Lower lobe of right lung (tissue), 2 donors: ENCODE data around the gene GRIA4. TPM values are rescaled to one million over a fixed set of nuclear protein-coding genes. Genes with fewer than 3 reads are reported as not detected.

Experiments
- ATAC-seq, 2 donors: fragments of 200-7000 bp; cut with Tn5 transposase; one replicate each; pipeline ENCODE4 v1.9.1; 2020 to 2022; ENCODE audit warnings: mild to moderate bottlenecking in 2 of 2, moderate library complexity in 2 of 2
- DNase-seq: peaks from one replicate; pipeline ENCODE4 v3.0.0-alpha.2; 2020
- H3K27ac ChIP-seq: fragments of 200-600 bp; one replicate; pipeline ENCODE4 v1.8.0; 2022
- H3K27me3 ChIP-seq: fragments of 200-600 bp; one replicate; pipeline ENCODE4 v1.8.0; 2022; ENCODE audit warnings: low read depth
- H3K36me3 ChIP-seq: fragments of 200-600 bp; one replicate; pipeline ENCODE4 v1.8.0; 2022; ENCODE audit warnings: mild to moderate bottlenecking
- H3K4me1 ChIP-seq: fragments of 200-600 bp; one replicate; pipeline ENCODE4 v1.8.0; 2022
- H3K4me3 ChIP-seq: fragments of 200-600 bp; one replicate; pipeline ENCODE4 v1.8.0; 2022; ENCODE audit warnings: mild to moderate bottlenecking
- H3K9me3 ChIP-seq: fragments of 200-600 bp; one replicate; pipeline ENCODE4 v1.8.0; 2022
- CTCF ChIP-seq: fragments of 200-600 bp; IDR thresholded peaks from one replicate; pipeline ENCODE4 v1.8.0; 2022; ENCODE audit warnings: antibody characterized with exemption, mild to moderate bottlenecking
- intact Hi-C: fragments of 100-400 bp; cut with DNase I; formaldehyde crosslinking; loops from one replicate; pipeline ENCODE4 v1.11.0; 2022
- total RNA-seq: library from RNA; stranded (reverse); fragmentation: NEBNext Ultra II Directional; extraction: Animal tissue kit (Norgen Biotek cat#: 25700); gene quantifications from one replicate; pipeline ENCODE4 v1.2.1, GENCODE V29; 2021
- donor health status: DM: no; HTN: yes; CAD: no; lungs with severe emphysema.

Gene GRIA4
- total RNA-seq, 1 donor from 2014 or later = not detected

DNA sequence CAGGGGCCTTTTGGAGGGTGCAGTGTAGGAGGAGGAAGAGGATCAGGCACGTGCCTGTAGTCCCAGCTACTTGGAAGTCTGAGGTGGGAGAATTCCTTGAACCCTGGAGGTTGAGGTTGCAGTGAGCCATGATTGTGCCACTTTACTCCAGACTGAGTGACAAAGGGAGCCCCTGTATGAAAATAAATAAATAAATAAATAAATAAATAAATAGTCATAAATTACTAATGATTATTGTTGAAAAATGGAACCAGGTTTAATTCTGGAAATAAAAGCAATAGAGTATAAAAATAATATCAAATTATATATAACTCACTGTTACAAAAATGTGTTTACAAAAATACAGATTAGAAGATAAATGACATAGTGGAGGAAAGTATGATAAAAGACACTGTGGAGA, 37.9 kb downstream of the GRIA4 start:
- ATAC-seq (no peak), DNase-seq (no peak)
- no peaks in the 10 kb centered on the region for H3K27me3 ChIP-seq
- no peak overlapping the region for H3K27ac ChIP-seq
- intact Hi-C loops = no loop called here
- H3K9me3 ChIP-seq = no peaks in the 10 kb centered on the region
- no peaks in the 10 kb centered on the region for H3K4me1 ChIP-seq
- no peak overlapping the region for H3K4me3 ChIP-seq
- H3K36me3 ChIP-seq = no peaks in the 10 kb centered on the region
- TF ChIP-seq CTCF = no peak

- no peak overlapping the region for H3K27ac ChIP-seq
- no peaks in the 10 kb centered on the region for H3K27me3 ChIP-seq
- H3K4me1 ChIP-seq = no peaks in the 10 kb centered on the region
- no peaks in the 10 kb centered on the region for H3K36me3 ChIP-seq
- ATAC-seq (no peak), DNase-seq (no peak)
- no peaks in the 10 kb centered on the region for H3K9me3 ChIP-seq
- intact Hi-C loops = no loop called here
- no peak for TF ChIP-seq CTCF
- no peak overlapping the region for H3K4me3 ChIP-seq
Measured at GRCh38 chr11:105648762-105649161, 38.9 kb downstream of the GRIA4 start.

DNA sequence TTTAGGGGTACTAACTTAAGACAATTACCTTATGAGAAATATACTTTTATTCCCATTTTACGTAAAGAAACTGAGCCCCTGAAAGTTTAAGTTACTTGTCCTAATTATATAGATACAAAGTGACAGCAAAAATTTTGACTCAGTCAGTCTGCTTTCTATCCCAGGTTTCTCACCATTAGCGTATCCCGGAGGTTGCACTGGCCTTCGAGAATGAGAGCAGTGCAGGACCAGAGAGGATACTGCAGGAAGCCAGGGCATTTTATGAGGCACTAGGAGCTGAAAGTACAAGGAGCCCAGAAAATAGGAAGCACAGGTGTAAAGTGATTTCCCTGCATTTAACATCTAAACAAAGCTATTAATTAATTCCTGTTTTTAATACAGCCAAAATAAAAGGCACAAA, 55.4 kb downstream of the GRIA4 start:
- ATAC-seq (no peak), DNase-seq (no peak)
- Histone ChIP-seq H3K27ac (no peak overlapping the region), H3K27me3 (no peaks in the 10 kb centered on the region), H3K4me1 (no peaks in the 10 kb centered on the region), H3K36me3 (no peaks in the 10 kb centered on the region), H3K9me3 (no peaks in the 10 kb centered on the region), H3K4me3 (no peak overlapping the region)
- TF ChIP-seq CTCF = no peak
- intact Hi-C loops = no loop called here

DNA sequence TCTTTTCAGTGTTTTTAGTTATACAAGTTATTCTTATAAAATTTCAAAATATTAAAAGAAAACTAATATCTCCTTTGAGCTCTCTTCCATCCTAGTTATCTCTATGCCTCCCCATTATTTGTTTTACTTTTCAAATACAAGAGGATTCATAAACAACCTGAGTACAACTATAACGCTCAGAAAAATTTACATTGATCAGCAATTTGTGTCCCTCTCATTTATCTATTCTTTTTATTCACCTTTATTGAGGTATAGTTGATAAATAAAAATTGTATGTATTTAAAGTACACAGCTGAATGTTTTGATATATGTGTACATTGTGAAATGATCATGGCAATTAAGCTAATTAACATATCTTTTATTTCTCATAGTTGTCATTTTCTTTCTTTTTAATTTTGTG, 57.6 kb downstream of the GRIA4 start:
- intact Hi-C loops = no loop called here
- no peak for TF ChIP-seq CTCF

DNA sequence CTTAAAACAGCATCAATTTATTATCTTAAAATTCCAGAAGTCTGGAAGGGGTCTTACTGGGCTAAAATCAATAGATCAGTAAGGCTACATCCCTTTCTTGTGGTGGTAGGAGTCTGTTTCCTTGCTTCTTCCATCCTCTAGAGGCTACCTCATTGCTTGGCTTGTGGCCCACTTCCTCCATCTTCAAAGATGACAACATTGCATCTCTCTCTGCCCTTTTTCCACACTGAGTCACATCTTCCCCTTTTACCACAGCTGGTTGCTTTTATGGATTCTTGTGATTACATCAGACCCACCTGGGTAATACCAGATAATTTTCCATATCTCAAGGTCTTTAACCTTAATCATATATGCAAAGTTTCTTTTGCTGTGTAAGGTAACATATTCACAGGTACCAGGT, 60.9 kb downstream of the GRIA4 start:
- Histone ChIP-seq H3K9me3 (no peaks in the 10 kb centered on the region), H3K36me3 (no peaks in the 10 kb centered on the region), H3K4me1 (no peaks in the 10 kb centered on the region), H3K27me3 (no peaks in the 10 kb centered on the region), H3K27ac (no peak overlapping the region), H3K4me3 (no peak overlapping the region)
- intact Hi-C loops = no loop called here
- DNase-seq = no peak
- no peak for ATAC-seq
- TF ChIP-seq CTCF = no peak

More for the DNA sequence above, 57.6 kb downstream of the GRIA4 start:
- Histone ChIP-seq H3K4me1 (no peaks in the 10 kb centered on the region), H3K27me3 (no peaks in the 10 kb centered on the region), H3K27ac (no peak overlapping the region), H3K36me3 (no peaks in the 10 kb centered on the region), H3K4me3 (no peak overlapping the region), H3K9me3 (no peaks in the 10 kb centered on the region)
- DNase-seq (no peak), ATAC-seq (no peak)

DNA sequence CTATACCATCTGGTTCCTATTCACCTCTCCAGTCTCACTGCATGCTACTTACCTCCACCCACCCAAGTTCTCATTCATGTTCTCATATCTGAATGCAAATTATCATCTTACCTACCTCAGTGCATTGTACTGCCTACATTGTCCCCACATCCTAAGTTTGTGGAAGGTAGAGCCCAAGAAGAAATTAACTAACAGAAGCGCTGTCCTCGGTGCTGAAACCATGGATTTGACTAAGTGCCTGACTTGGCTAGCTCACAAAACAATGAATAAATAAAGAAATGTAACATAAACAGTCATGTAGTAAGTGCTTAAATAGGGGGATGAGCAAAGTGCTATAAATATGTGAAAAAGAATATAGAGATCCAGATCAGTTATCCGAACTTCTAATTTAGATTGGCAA, 63.2 kb downstream of the GRIA4 start:
- no peak overlapping the region for H3K4me3 ChIP-seq
- H3K9me3 ChIP-seq = no peaks in the 10 kb centered on the region
- no peak for TF ChIP-seq CTCF
- intact Hi-C loops = no loop called here
- no peaks in the 10 kb centered on the region for H3K27me3 ChIP-seq
- H3K27ac ChIP-seq = no peak overlapping the region
- H3K4me1 ChIP-seq = no peaks in the 10 kb centered on the region
- H3K36me3 ChIP-seq = no peaks in the 10 kb centered on the region
- DNase-seq (no peak), ATAC-seq (no peak)
